HUES48 (cell line): Measurements from ENCODE around the gene ARHGAP6.

ENCODE experiments used
- H3K27ac ChIP-seq: one replicate; pipeline ENCODE4 v1.7.0; 2013; ENCODE audit warnings: low read depth, low read length, inconsistent platforms
- H3K27me3 ChIP-seq: 2 replicates; pipeline ENCODE4 v1.6.1; 2013; ENCODE audit warnings: mild to moderate bottlenecking, low read length; ENCODE audit not compliant: control insufficient read depth, insufficient read depth
- H3K36me3 ChIP-seq: 2 replicates; pipeline ENCODE4 v1.6.1; 2013; ENCODE audit warnings: low read length; ENCODE audit not compliant: control insufficient read depth, insufficient read depth
- H3K4me1 ChIP-seq: 2 replicates; pipeline ENCODE4 v1.6.1; 2013; ENCODE audit warnings: mild to moderate bottlenecking, low read length; ENCODE audit not compliant: control insufficient read depth, insufficient read depth
- H3K4me3 ChIP-seq: 2 replicates; pipeline ENCODE4 v1.5.1; 2013; ENCODE audit warnings: mild to moderate bottlenecking, low read depth, low read length
- H3K9ac ChIP-seq: 2 replicates; pipeline ENCODE4 v1.6.1; 2013; ENCODE audit warnings: mild to moderate bottlenecking, low read depth, low read length, moderate library complexity
- H3K9me3 ChIP-seq: 2 replicates; pipeline ENCODE4 v1.6.1; 2013; ENCODE audit warnings: low read length; ENCODE audit not compliant: control insufficient read depth, insufficient read depth

ARHGAP6 gene

DNA sequence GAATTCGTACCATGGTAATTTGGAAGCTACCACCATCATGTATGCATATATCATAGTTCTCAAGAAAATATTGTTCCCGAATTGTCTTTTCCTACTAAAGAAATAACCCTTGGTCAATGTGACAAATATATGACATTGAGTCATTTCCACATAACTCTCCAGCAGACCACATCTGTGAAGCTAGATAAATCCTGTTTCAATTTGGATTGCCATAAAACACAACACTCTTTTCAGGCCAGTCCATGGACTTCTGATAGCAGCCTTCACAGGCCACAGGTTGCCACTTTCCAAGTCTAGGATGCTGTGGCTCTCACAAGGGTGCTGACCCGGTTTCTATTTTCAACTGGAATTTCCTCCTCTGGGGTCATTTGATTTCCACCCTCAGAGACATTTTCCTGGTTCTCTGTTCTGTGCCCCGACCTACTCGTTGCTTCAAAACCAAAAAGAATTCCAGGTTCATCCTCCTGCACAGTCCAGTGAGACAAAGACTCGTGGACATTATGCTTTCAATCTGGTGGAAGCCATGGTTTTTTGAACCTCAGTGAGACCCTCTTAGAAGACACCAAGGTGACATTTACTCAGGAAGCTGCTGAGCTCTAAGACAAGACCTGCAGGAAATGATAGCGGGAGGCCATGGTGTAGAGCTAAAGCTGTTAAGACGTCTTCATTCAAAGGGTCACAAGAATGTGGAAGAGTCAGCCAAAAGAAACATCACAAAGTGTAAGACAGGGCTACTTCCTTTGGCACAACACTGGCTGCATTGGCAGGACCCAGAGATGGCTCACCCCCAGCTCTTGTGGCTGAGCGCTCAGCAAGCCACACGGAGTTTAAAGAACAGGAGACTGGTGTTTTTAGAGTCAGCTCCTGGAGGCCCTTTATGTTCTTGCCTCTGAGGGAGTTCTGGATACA lies 252.8 kb downstream of the ARHGAP6 start:
- no peaks in the 10 kb centered on the region for H3K4me1 ChIP-seq
- no peaks in the 10 kb centered on the region for H3K36me3 ChIP-seq
- no peak overlapping the region for H3K9ac ChIP-seq
- H3K27ac ChIP-seq: no peak overlapping the region
- no peaks in the 10 kb centered on the region for H3K9me3 ChIP-seq
- no peaks in the 10 kb centered on the region for H3K27me3 ChIP-seq
- H3K4me3 ChIP-seq: no peak overlapping the region

DNA sequence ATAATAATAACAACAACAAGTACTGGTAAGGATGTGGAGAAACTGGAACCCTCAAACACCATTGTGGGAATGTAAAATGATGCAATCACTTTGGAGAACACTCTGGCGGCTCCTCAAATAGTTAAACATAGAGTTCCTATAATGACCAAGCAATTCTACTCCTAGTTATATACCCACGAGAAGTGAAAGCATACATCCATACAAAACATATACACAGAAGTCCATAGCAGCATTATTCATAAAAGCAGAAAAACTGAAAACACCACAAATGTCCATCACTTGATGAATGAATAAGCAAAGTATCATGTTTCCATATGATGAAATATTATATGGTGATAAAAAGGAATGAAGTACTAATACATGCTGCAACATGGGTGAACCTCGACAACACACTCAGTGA lies 255.8 kb downstream of the ARHGAP6 start:
- H3K27ac ChIP-seq: no peak overlapping the region
- H3K4me3 ChIP-seq: no peak overlapping the region
- H3K9ac ChIP-seq: no peak overlapping the region
- no peaks in the 10 kb centered on the region for H3K27me3 ChIP-seq
- H3K36me3 ChIP-seq: no peaks in the 10 kb centered on the region
- H3K9me3 ChIP-seq: no peaks in the 10 kb centered on the region
- no peaks in the 10 kb centered on the region for H3K4me1 ChIP-seq

DNA sequence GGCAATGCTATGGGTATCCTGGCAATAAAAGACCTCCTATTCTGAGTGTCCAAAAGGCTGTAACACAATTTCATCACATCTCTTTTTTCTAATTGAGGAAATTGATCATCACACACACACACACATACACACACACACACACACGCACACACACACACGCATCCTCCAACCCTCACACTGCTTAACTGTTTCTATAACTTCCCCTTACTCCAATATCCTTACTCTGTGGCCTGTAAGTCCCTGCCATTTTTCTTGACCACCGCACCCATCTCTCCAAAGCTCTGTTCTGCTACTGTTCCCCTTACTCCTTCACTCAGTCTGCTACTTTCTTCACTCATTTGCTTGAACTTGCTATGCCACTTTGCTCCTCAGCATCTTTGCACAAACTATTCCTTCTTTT lies 256.9 kb downstream of the ARHGAP6 start:
- no peak overlapping the region for H3K27ac ChIP-seq
- H3K9me3 ChIP-seq: no peaks in the 10 kb centered on the region
- H3K9ac ChIP-seq: no peak overlapping the region
- H3K4me1 ChIP-seq: no peaks in the 10 kb centered on the region
- H3K27me3 ChIP-seq: no peaks in the 10 kb centered on the region
- H3K4me3 ChIP-seq: no peak overlapping the region
- H3K36me3 ChIP-seq: no peaks in the 10 kb centered on the region

DNA sequence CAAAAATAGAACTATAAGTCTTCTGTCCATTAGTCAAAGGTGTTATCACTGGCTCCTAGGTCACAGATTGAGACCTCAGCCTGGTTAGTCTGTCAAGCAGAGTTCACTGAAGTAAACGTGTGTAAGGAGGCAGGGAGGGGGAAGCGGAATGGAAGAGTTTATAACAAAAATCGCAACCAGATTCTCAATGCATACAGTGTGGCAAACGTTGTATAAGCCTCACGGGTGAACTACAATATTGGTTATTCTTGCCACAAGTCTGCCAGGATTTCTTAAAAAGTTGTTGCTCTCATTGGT lies 257.7 kb downstream of the ARHGAP6 start:
- Histone ChIP-seq H3K9me3 (no peaks in the 10 kb centered on the region), H3K27me3 (no peaks in the 10 kb centered on the region), H3K27ac (no peak overlapping the region), H3K4me3 (no peak overlapping the region), H3K36me3 (no peaks in the 10 kb centered on the region), H3K9ac (no peak overlapping the region), H3K4me1 (no peaks in the 10 kb centered on the region)

DNA sequence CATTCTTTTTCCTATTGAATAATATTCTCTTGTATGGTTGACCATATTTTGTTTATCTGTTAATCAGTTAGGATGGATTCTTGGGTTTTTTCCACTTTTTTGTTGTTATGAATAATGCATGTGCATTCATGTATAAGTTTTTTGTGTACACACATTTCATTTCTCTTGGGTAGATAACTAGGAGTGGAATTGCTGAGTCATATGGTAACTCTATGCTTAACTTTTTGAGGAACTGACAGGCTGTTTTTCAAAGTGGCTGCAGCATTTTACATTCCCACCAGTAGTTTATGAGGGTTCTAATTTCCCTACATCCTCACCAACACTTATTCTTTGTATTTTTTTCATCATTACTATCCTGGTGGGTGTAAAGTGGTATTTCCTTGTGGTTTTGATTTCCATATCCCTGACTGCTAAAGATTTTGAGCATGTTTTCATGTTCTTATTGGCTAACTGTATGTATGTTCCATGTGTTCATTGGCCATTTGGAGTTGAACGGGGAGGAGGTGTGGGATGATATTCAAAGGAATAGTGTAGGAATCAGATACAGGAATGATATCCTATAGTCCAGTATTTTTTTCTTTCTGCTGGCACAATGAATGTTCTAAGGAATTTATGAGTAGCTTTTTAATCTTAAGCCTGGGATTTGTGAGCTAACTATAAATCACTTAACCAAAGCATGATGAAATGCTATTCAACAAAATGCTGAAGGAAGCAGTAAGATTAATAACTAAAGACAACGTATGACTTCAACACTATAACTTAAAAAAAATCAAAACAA lies 258.2 kb downstream of the ARHGAP6 start:
- H3K27me3 ChIP-seq: no peaks in the 10 kb centered on the region
- H3K9me3 ChIP-seq: no peaks in the 10 kb centered on the region
- no peak overlapping the region for H3K4me3 ChIP-seq
- no peak overlapping the region for H3K9ac ChIP-seq
- H3K4me1 ChIP-seq: no peaks in the 10 kb centered on the region
- no peak overlapping the region for H3K27ac ChIP-seq
- no peaks in the 10 kb centered on the region for H3K36me3 ChIP-seq

DNA sequence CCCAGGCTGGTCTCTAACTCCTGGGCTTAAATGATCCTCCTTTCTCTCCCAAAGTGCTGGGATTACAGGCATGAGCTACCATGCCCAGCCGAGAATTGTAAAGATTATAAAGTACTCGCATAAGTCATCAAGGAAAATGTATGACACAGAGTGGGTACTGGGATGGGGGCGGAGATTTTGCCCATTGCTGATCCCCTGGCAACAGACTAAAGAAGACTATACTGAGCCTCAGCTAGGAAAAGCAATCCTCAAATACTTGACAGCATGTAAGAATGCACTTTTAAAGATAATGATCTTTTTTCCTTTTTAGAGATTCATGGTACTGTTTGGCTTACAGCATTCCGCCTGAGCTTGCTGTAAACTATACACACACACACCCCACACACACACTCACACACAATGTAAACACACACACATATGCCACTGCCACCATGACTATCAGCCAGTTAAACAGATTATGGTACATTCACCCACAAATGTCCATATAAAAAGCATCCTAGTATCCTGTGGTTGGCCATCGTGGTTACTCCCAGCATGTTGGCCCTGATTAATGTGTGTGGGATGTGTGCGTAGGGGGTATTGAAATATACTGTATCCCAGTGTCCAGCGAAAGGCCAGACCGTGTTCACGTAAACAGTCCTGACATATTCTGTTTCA lies 259.5 kb downstream of the ARHGAP6 start:
- no peaks in the 10 kb centered on the region for H3K4me1 ChIP-seq
- no peaks in the 10 kb centered on the region for H3K36me3 ChIP-seq
- no peak overlapping the region for H3K4me3 ChIP-seq
- H3K27me3 ChIP-seq: no peaks in the 10 kb centered on the region
- no peaks in the 10 kb centered on the region for H3K9me3 ChIP-seq
- no peak overlapping the region for H3K9ac ChIP-seq
- H3K27ac ChIP-seq: no peak overlapping the region

DNA sequence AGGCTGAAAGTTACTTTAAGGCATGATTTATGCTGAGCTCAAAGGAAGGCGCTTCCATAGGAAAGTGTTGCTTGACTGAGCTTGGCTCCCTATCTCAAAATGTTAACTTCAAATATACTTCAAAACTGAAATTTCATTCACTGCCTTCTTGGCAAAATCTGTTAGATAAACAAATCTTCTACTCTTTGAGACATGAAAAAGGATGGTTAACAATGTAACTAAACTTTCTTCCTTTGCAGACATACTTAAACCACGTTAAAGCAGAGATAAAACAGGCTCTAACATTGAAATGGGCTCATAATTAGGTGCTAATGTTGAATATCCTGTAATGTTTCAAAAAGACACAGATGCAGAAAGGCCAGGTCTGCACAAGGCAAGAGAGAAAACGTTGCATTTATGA lies 262.1 kb downstream of the ARHGAP6 start:
- Histone ChIP-seq H3K36me3 (no peaks in the 10 kb centered on the region), H3K4me3 (no peak overlapping the region), H3K9ac (no peak overlapping the region), H3K27ac (no peak overlapping the region), H3K4me1 (no peaks in the 10 kb centered on the region), H3K9me3 (no peaks in the 10 kb centered on the region), H3K27me3 (no peaks in the 10 kb centered on the region)

DNA sequence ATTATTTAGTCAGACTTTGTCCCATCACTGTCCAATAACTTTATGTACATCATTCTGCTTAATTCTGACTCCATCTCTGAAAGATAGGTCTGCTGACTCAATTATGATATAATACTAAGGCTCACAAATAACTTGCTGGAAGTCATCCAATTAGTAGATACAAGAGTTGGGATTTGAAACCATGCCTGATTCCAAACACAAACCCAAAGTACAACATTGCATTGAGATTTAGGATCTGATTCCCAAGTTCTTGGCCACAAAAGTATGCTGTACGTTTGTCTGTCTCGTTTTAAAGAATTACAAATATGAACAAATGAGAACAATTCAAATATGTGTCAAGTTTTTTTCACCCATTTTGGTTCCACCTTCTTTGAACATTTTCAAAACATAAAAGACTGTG lies 263.8 kb downstream of the ARHGAP6 start:
- Histone ChIP-seq H3K9me3 (no peaks in the 10 kb centered on the region), H3K27me3 (no peaks in the 10 kb centered on the region), H3K4me1 (no peaks in the 10 kb centered on the region), H3K9ac (no peak overlapping the region), H3K27ac (no peak overlapping the region), H3K4me3 (no peak overlapping the region), H3K36me3 (no peaks in the 10 kb centered on the region)

DNA sequence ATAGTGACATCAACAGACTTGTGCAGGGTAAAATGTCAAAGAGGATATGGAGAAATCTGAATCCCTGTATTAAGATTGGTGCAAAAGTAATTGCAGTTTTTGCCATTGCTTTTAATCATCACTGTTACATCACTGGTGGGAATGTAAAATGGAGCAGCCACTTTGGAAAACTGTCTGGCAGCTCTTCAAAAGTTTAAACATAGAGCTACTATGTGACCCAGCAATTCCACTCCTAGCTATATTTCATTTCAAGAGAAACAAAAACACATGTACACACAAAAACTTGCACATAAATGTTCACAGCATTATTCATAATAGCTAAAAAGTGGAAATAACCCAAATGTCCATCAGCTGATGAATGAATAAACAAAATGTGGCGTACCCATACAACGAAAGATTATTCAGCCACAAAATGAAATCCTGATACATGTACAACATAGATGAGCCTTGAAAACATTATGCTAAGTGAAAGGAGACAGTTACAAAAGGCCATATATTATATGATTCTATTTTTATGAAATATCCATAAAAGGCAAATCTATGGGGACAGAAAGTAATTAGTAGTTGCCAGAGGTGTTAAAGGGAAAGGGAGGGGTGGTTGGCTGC lies 266.1 kb downstream of the ARHGAP6 start:
- Histone ChIP-seq H3K9ac (no peak overlapping the region), H3K4me3 (no peak overlapping the region), H3K9me3 (no peaks in the 10 kb centered on the region), H3K4me1 (no peaks in the 10 kb centered on the region), H3K27ac (no peak overlapping the region), H3K36me3 (no peaks in the 10 kb centered on the region), H3K27me3 (no peaks in the 10 kb centered on the region)

DNA sequence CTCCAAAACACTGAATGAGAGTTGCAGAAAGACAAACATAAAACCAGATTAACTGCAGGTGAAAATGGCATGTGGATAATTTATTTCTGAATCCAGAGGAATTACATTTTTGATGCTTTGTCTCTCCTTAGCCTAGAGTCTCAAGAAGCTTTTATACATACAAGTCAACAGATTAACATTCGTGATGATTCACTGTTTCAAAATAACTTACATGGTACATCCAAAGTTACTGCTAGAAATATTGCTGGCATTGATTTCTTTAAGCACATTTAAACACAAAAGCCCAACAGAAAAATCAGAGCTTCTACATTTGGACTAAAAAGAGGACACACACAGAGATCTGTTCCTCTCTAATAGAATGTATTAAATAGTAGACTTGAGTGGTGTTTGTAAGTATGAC lies 266.9 kb downstream of the ARHGAP6 start:
- Histone ChIP-seq H3K9me3 (no peaks in the 10 kb centered on the region), H3K4me1 (no peaks in the 10 kb centered on the region), H3K9ac (no peak overlapping the region), H3K36me3 (no peaks in the 10 kb centered on the region), H3K27ac (no peak overlapping the region), H3K27me3 (no peaks in the 10 kb centered on the region), H3K4me3 (no peak overlapping the region)

DNA sequence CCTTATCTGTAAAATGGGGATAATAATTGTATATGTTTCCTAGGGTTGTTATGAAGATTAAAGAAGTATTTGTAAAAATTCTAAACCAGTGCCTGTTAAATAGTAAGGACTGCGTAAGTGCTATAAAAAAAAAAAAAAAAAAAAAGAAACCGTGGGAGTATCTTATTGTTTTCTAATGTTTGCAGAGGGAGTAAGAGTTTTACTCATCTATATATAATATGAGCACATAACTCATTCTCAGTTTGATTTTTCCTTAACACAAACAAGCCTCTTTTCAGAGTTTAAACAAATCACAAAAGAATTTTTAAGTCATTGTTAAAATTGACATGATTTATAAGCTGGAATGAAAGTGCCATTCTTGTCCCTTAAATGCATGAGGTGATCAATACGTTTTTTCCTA lies 267.6 kb downstream of the ARHGAP6 start:
- Histone ChIP-seq H3K4me3 (no peak overlapping the region), H3K9me3 (no peaks in the 10 kb centered on the region), H3K4me1 (no peaks in the 10 kb centered on the region), H3K27me3 (no peaks in the 10 kb centered on the region), H3K9ac (no peak overlapping the region), H3K36me3 (no peaks in the 10 kb centered on the region), H3K27ac (no peak overlapping the region)
